Measurements from ENCODE around the gene CLUH.

DNA sequence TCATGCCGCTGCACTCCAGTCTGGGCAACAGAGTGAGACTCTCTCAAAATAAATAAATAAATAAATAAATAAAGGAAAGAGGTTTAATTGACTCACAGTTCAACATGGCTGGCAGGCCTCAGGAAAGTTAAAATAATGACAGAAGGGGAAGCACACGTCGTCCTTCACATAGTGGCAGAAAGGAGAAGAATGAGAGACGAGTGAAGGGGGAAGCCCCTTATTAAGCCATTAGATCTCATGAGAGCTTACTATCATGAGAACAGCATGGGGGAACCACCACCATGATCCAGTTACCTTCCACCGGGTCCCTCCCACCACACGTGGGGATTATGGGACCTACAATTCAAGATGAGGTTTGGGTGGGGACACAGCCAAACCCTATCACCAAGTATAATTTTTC is 63.6 kb downstream of the CLUH start:
- TF ChIP-seq, protein P1, sequence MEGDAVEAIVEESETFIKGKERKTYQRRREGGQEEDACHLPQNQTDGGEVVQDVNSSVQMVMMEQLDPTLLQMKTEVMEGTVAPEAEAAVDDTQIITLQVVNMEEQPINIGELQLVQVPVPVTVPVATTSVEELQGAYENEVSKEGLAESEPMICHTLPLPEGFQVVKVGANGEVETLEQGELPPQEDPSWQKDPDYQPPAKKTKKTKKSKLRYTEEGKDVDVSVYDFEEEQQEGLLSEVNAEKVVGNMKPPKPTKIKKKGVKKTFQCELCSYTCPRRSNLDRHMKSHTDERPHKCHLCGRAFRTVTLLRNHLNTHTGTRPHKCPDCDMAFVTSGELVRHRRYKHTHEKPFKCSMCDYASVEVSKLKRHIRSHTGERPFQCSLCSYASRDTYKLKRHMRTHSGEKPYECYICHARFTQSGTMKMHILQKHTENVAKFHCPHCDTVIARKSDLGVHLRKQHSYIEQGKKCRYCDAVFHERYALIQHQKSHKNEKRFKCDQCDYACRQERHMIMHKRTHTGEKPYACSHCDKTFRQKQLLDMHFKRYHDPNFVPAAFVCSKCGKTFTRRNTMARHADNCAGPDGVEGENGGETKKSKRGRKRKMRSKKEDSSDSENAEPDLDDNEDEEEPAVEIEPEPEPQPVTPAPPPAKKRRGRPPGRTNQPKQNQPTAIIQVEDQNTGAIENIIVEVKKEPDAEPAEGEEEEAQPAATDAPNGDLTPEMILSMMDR (IDR thresholded peaks at IDR 0.05): no peak
- TF ChIP-seq POLR2A (IDR thresholded peaks at IDR 0.05): no peak

Measured in heart left ventricle (tissue), 13 donors.